Neural progenitor cell (in vitro differentiated cells): ENCODE measurements around the gene NEO1. TPM values are rescaled to one million over a fixed set of nuclear protein-coding genes. Genes with fewer than 3 reads are reported as not detected.

Experiments
- DNase-seq: peaks from one replicate; pipeline ENCODE4 v3.0.0-alpha.2; 2016; ENCODE audit warnings: low spot score
- H2AFZ ChIP-seq: fragments of 200-600 bp; sonication (generic); replicated peaks from 2 replicates; pipeline ENCODE4 v1.6.1; 2016; ENCODE audit warnings: antibody characterized with exemption
- H3F3A ChIP-seq: fragments of 200-600 bp; sonication (generic); 2 replicates; pipeline ENCODE4 v1.6.1; 2016; ENCODE audit warnings: antibody characterized with exemption, low read depth
- H3K27ac ChIP-seq: fragments of 200-600 bp; sonication (generic); 2 replicates; pipeline ENCODE4 v1.5.1; 2016; ENCODE audit warnings: mild to moderate bottlenecking
- H3K27me3 ChIP-seq: fragments of 200-600 bp; sonication (generic); 2 replicates; pipeline ENCODE4 v1.6.1; 2016; ENCODE audit warnings: mild to moderate bottlenecking, moderate library complexity
- H3K36me3 ChIP-seq: fragments of 200-600 bp; sonication (generic); 2 replicates; pipeline ENCODE4 v1.5.1; 2016
- H3K4me1 ChIP-seq: fragments of 200-600 bp; sonication (generic); 2 replicates; pipeline ENCODE4 v1.6.1; 2016; ENCODE audit warnings: mixed run types
- H3K4me2 ChIP-seq: fragments of 200-600 bp; sonication (generic); 2 replicates; pipeline ENCODE4 v1.6.1; 2016
- H3K4me3 ChIP-seq: fragments of 200-600 bp; sonication (generic); 2 replicates; pipeline ENCODE4 v1.5.1; 2016
- H3K79me2 ChIP-seq: fragments of 200-600 bp; sonication (generic); 2 replicates; pipeline ENCODE4 v1.6.1; 2016; ENCODE audit warnings: low read depth
- H3K9ac ChIP-seq: fragments of 200-600 bp; sonication (generic); 2 replicates; pipeline ENCODE4 v1.6.1; 2016
- H3K9me3 ChIP-seq: fragments of 200-600 bp; sonication (generic); 2 replicates; pipeline ENCODE4 v1.5.1; 2016; ENCODE audit warnings: low read depth
- H4K20me1 ChIP-seq: fragments of 200-600 bp; sonication (generic); 2 replicates; pipeline ENCODE4 v1.6.1; 2016; ENCODE audit warnings: low read depth
- H3K27ac Mint-ChIP-seq: 3 replicates; pipeline ENCODE4 v1.8.0; 2021; ENCODE audit warnings: mixed read lengths
- H3K27me3 Mint-ChIP-seq: 2 replicates; pipeline ENCODE4 v1.8.0; 2022; ENCODE audit warnings: low read depth, mild to moderate bottlenecking, inconsistent platforms, moderate library complexity, mixed read lengths; ENCODE audit not compliant: insufficient read depth
- H3K36me3 Mint-ChIP-seq: 3 replicates; pipeline ENCODE4 v1.8.0; 2021; ENCODE audit warnings: mixed read lengths
- H3K4me1 Mint-ChIP-seq: 3 replicates; pipeline ENCODE4 v1.8.0; 2021; ENCODE audit warnings: mixed read lengths
- H3K4me3 Mint-ChIP-seq: 3 replicates; pipeline ENCODE4 v1.8.0; 2021; ENCODE audit warnings: mild to moderate bottlenecking, moderate library complexity, mixed read lengths
- H3K9me3 Mint-ChIP-seq: 3 replicates; pipeline ENCODE4 v1.8.0; 2020; ENCODE audit warnings: mixed read lengths
- EZH2 ChIP-seq: fragments of 200-600 bp; sonication (generic); IDR thresholded peaks from 2 replicates; pipeline ENCODE4 v1.6.1; 2017; ENCODE audit warnings: antibody characterized with exemption, mild to moderate bottlenecking, moderate library complexity
- EZH2phosphoT487 ChIP-seq: fragments of 200-600 bp; sonication (generic); IDR thresholded peaks from 2 replicates; pipeline ENCODE4 v1.6.1; 2017; ENCODE audit warnings: antibody characterized with exemption
- total RNA-seq: library from RNA; depleted of rRNA; stranded (reverse); fragments of >200 nt; gene quantifications from 2 replicates; pipeline ENCODE4 v1.2.3, GENCODE V29; 2015; ENCODE audit warnings: low replicate concordance
- TF ChIP-seq, protein P1 (sequence below): fragments of 200-600 bp; sonication (generic); IDR thresholded peaks from 2 replicates; pipeline ENCODE4 v1.5.1; 2017; ENCODE audit warnings: antibody characterized with exemption, mild to moderate bottlenecking

Gene NEO1
- total RNA-seq, 1 donor from 2014 or later = 77.9 TPM

DNA sequence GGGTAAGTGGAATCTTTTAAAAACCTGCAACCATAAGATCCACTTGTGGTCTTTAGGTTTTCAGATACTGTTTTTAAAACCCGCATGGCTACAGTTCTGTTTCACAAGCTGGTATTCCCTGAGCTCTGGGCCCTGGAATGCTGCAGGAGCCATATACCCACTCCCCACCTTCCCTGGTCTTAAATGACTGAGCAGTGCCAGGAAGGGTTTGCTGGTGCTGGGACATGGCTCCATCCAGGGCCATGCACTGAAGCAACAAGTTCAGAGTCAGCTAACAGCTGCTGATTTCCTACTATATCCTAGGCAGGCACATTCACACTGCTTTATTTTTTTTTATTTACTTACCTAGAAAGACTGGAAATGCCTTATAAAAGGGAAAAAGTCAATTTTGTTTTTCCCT is 239.2 kb downstream of the NEO1 start:
- no peak for TF ChIP-seq EZH2phosphoT487
- no peak for TF ChIP-seq EZH2
- TF ChIP-seq, protein P1, sequence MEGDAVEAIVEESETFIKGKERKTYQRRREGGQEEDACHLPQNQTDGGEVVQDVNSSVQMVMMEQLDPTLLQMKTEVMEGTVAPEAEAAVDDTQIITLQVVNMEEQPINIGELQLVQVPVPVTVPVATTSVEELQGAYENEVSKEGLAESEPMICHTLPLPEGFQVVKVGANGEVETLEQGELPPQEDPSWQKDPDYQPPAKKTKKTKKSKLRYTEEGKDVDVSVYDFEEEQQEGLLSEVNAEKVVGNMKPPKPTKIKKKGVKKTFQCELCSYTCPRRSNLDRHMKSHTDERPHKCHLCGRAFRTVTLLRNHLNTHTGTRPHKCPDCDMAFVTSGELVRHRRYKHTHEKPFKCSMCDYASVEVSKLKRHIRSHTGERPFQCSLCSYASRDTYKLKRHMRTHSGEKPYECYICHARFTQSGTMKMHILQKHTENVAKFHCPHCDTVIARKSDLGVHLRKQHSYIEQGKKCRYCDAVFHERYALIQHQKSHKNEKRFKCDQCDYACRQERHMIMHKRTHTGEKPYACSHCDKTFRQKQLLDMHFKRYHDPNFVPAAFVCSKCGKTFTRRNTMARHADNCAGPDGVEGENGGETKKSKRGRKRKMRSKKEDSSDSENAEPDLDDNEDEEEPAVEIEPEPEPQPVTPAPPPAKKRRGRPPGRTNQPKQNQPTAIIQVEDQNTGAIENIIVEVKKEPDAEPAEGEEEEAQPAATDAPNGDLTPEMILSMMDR = no peak
- peaks cover 5% of the 10 kb centered on the region for H3K27me3 Mint-ChIP-seq
- DNase-seq = no peak
- Histone ChIP-seq H3K9me3 (no peaks in the 10 kb centered on the region), H3K4me2 (no peak overlapping the region), H3K9ac (no peak overlapping the region), H3K36me3 (no peaks in the 10 kb centered on the region), H3K27ac (no peak overlapping the region), H2AFZ (no peak overlapping the region), H3K79me2 (no peaks in the 10 kb centered on the region), H3K4me1 (no peaks in the 10 kb centered on the region), H3F3A (no peaks in the 10 kb centered on the region), H4K20me1 (no peaks in the 10 kb centered on the region), H3K4me3 (no peak overlapping the region), H3K27me3 (no peaks in the 10 kb centered on the region)
- no peaks in the 10 kb centered on the region for H3K9me3 Mint-ChIP-seq
- H3K4me1 Mint-ChIP-seq = no peaks in the 10 kb centered on the region
- H3K27ac Mint-ChIP-seq = no peak overlapping the region
- peaks cover 9% of the 10 kb centered on the region for H3K36me3 Mint-ChIP-seq
- H3K4me3 Mint-ChIP-seq = no peak overlapping the region

DNA sequence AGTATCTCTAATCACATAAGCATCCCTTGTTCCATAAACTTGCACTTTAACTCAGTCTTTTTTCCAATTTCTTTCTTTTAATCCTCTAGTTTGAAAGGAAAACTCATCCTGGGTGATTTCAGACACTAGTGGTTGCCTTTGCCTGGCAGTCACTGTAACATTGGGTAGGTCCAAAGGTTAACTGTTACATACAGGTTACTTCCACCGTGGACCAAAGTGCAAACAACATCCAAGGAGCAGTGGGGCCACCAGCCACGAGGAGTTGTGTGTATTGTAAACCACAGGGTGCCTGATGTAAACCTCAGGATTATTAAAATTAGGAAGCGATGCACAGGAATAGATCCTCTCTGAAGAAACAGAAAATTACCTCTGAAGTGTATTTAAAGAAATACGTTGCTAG is 241.5 kb downstream of the NEO1 start:
- H3K4me1 ChIP-seq = no peaks in the 10 kb centered on the region
- H3K36me3 Mint-ChIP-seq = peaks cover 10% of the 10 kb centered on the region
- TF ChIP-seq, protein P1 = no peak
- no peak for TF ChIP-seq EZH2phosphoT487
- TF ChIP-seq EZH2 = no peak
- H3K79me2 ChIP-seq = no peaks in the 10 kb centered on the region
- no peaks in the 10 kb centered on the region for H3K4me1 Mint-ChIP-seq
- DNase-seq = no peak
- no peaks in the 10 kb centered on the region for H4K20me1 ChIP-seq
- no peak overlapping the region for H2AFZ ChIP-seq
- no peaks in the 10 kb centered on the region for H3K27me3 ChIP-seq
- no peaks in the 10 kb centered on the region for H3K9me3 ChIP-seq
- peaks cover 10% of the 10 kb centered on the region for H3K27me3 Mint-ChIP-seq
- no peak overlapping the region for H3K4me3 ChIP-seq
- no peak overlapping the region for H3K27ac ChIP-seq
- no peak overlapping the region for H3K4me3 Mint-ChIP-seq
- H3K36me3 ChIP-seq = no peaks in the 10 kb centered on the region
- H3K4me2 ChIP-seq = no peak overlapping the region
- H3K27ac Mint-ChIP-seq = no peak overlapping the region
- H3F3A ChIP-seq = no peaks in the 10 kb centered on the region
- no peak overlapping the region for H3K9ac ChIP-seq
- H3K9me3 Mint-ChIP-seq = no peaks in the 10 kb centered on the region

DNA sequence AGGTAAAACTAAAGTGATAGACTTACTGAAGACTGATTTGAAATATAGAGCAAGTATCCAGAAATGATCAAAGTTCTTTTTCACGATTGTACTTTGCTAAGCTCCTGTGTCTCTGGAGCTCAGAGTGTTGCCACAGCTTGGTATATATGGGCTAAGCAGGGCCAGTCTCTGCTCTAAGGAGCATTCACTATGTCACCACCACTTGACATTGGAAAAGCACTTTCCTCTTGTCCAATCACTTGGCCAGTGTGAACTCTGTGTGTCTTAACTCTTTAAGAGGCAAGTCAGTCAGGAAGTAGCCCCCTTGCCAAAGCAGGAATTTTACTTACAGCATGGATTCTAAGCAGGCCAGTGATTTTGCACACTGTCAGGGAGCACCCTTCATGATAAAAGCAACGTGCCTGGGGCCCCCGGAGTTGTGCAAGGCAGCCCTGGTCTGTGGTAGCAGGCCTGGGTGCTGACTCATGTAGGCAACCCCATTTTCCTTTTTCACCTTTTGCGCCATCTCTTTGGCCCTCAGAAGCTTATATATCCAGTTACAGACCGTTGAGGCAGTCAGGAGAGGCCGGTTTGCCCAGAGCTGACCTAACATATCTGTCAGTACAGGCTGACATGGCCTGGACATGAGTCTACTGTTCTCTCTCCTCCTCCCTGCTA is 243.5 kb downstream of the NEO1 start:
- no peak overlapping the region for H3K27ac Mint-ChIP-seq

More for the DNA sequence above, 243.5 kb downstream of the NEO1 start:
- Histone ChIP-seq H4K20me1 (no peaks in the 10 kb centered on the region), H3K9ac (no peak overlapping the region), H3K27ac (no peak overlapping the region), H3K4me3 (no peak overlapping the region), H3K4me2 (no peak overlapping the region), H3K27me3 (no peaks in the 10 kb centered on the region), H3K36me3 (no peaks in the 10 kb centered on the region), H3F3A (no peaks in the 10 kb centered on the region), H3K4me1 (no peaks in the 10 kb centered on the region), H2AFZ (no peak overlapping the region), H3K79me2 (no peaks in the 10 kb centered on the region), H3K9me3 (no peaks in the 10 kb centered on the region)
- no peak for TF ChIP-seq EZH2phosphoT487
- no peak for TF ChIP-seq EZH2
- TF ChIP-seq, protein P1 = no peak
- Mint-ChIP-seq H3K36me3 (peaks cover 17% of the 10 kb centered on the region), H3K9me3 (no peaks in the 10 kb centered on the region), H3K27me3 (peaks cover 10% of the 10 kb centered on the region), H3K4me1 (no peaks in the 10 kb centered on the region), H3K4me3 (no peak overlapping the region)
- DNase-seq = no peak
